Calu3 (cell line): ENCODE results near the gene PPARA. TPM values are rescaled to one million over a fixed set of nuclear protein-coding genes. Genes with fewer than 3 reads are reported as not detected.

Experiments
- BruUV-seq: library from RNA; stranded (reverse); fragments of 400-500 nt; replicated peaks from 2 replicates; lab custom pipeline; 2021; lab: Mats Ljungman, UMichigan
- CTCF ChIA-PET: fragments of 300-600 bp; sonication (Branson Sonifier 250); formaldehyde crosslinking; loops from one replicate; lab custom pipeline; 2022; ENCODE audit warnings: antibody characterized with exemption; lab: Charles Lee
- DNase-seq: peaks from one replicate; pipeline ENCODE4 v3.0.0; 2022
- H3K27ac Mint-ChIP-seq: one replicate; pipeline ENCODE4 v1.8.0; 2022; ENCODE audit warnings: mixed read lengths; ENCODE audit not compliant: unreplicated experiment
- H3K27me3 Mint-ChIP-seq: one replicate; pipeline ENCODE4 v1.8.0; 2022; ENCODE audit warnings: mixed read lengths; ENCODE audit not compliant: unreplicated experiment
- H3K36me3 Mint-ChIP-seq: one replicate; pipeline ENCODE4 v1.8.0; 2022; ENCODE audit warnings: mild to moderate bottlenecking, moderate library complexity, mixed read lengths; ENCODE audit not compliant: insufficient read depth, unreplicated experiment
- H3K4me1 Mint-ChIP-seq: one replicate; pipeline ENCODE4 v1.8.0; 2022; ENCODE audit warnings: mild to moderate bottlenecking, low read depth, mixed read lengths; ENCODE audit not compliant: unreplicated experiment
- H3K4me3 Mint-ChIP-seq: one replicate; pipeline ENCODE4 v1.8.0; 2022; ENCODE audit warnings: mild to moderate bottlenecking, low read depth, moderate library complexity, mixed read lengths; ENCODE audit not compliant: unreplicated experiment
- H3K9me3 Mint-ChIP-seq: one replicate; pipeline ENCODE4 v1.8.0; 2022; ENCODE audit warnings: low read depth, mixed read lengths; ENCODE audit not compliant: unreplicated experiment
- intact Hi-C: fragments of 100-400 bp; cut with micrococcal nuclease; formaldehyde crosslinking; loops from one replicate; pipeline ENCODE4 v1.10.0; 2022; ENCODE audit not compliant: unreplicated experiment
- total RNA-seq: library from RNA; stranded (reverse); gene quantifications from 2 replicates; pipeline ENCODE4 v1.2.3, GENCODE V29; 2022
- TF ChIP-seq, protein P1 (sequence below): fragments of 200-600 bp; IDR thresholded peaks from one replicate; pipeline ENCODE4 v1.8.0; 2022; ENCODE audit warnings: antibody characterized with exemption; ENCODE audit not compliant: unreplicated experiment

PPARA gene
- total RNA-seq, 1 experiment from 2014 or later = 22.7 TPM

DNA sequence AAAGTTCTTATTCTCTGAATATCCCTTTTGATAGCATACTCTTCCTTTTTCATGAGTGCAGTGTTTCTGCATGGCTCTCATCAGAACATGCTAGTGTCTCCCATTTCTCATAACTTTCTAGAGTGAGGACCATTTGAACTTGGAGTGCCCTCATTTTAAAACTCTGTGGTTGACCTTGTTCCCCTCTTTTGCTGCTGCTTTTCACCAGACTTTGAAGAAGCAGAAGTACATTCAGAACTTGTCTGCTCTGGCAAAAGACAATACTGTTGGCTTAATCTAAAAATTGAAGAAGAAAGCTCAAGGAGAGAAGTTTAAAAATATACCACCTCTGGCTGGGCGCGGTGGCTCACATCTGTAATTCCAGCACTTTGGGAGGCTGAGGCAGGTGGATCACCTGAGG, 35.0 kb downstream of the PPARA start:
- TF ChIP-seq, protein P1, sequence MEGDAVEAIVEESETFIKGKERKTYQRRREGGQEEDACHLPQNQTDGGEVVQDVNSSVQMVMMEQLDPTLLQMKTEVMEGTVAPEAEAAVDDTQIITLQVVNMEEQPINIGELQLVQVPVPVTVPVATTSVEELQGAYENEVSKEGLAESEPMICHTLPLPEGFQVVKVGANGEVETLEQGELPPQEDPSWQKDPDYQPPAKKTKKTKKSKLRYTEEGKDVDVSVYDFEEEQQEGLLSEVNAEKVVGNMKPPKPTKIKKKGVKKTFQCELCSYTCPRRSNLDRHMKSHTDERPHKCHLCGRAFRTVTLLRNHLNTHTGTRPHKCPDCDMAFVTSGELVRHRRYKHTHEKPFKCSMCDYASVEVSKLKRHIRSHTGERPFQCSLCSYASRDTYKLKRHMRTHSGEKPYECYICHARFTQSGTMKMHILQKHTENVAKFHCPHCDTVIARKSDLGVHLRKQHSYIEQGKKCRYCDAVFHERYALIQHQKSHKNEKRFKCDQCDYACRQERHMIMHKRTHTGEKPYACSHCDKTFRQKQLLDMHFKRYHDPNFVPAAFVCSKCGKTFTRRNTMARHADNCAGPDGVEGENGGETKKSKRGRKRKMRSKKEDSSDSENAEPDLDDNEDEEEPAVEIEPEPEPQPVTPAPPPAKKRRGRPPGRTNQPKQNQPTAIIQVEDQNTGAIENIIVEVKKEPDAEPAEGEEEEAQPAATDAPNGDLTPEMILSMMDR = no peak
- Mint-ChIP-seq H3K27me3 (no peaks in the 10 kb centered on the region), H3K36me3 (peaks cover 14% of the 10 kb centered on the region), H3K27ac (no peak overlapping the region), H3K9me3 (peaks cover 14% of the 10 kb centered on the region), H3K4me3 (no peak overlapping the region), H3K4me1 (peaks cover 24% of the 10 kb centered on the region)
- intact Hi-C loops = no loop called here
- no TSS peak for BruUV-seq
- DNase-seq = no peak
- CTCF ChIA-PET = no interaction called here

DNA sequence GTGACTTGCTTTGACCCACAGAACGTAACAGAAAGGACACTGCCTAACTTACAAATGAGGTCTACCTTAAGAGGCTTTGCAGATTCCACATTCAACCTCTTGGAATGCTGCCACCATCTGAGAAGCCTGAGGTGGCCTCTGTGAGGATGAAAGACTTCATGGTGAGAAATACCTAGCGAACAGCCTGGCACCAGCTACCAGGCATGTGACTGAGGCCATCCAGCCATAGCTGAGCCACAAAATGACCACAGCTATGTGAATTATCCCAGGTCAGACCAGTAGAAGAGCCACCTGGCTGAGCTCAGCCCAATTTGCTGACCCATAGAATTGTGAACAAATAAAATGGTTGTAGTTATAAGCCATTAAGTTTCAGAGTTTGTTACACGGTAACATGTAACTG, 37.5 kb downstream of the PPARA start:
- TF ChIP-seq, protein P1 = no peak
- DNase-seq = peak; percentile 50
- peaks cover 24% of the 10 kb centered on the region for H3K4me1 Mint-ChIP-seq
- CTCF ChIA-PET = no interaction called here
- no peaks in the 10 kb centered on the region for H3K27me3 Mint-ChIP-seq
- peak overlapping the region; percentile 18 for H3K27ac Mint-ChIP-seq
- BruUV-seq = no TSS peak
- no peak overlapping the region for H3K4me3 Mint-ChIP-seq
- intact Hi-C loops = no loop called here
- H3K36me3 Mint-ChIP-seq = peaks cover 14% of the 10 kb centered on the region
- H3K9me3 Mint-ChIP-seq = peaks cover 3% of the 10 kb centered on the region

DNA sequence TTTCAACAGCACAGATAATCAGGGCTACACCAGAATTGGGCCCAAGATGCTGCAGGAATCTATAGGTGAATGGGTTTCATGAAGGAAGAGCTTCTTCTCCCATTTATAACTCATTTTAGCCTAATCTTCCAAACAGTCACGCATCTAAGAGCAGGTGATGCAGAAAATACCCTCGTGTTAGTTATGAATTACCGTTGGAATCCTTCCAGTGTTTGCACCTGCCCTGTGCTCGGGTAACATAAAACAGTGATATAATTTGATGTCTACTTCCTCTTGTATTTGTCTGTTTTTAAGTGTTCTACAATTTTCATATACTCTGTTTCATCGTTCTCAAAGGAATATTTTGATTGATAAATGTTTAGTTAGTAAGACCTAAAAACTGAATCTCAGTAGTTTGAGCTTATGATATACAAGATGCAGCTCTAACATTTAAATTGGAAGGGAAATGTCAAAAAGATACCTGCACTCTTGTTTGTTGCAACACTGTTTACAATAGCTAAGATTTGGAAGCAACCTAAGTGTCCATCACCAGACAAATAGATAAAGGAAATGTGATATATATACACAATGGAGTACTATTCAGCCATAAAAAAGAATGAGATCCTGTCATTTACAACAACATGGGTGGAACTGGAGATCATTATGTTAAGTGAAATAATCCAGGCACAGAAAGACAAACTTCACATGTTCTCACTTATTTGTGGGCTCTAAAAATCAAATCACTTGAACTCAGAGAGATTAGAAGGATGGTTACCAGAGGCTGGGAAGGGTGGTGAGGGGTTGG, 42.1 kb downstream of the PPARA start:
- Mint-ChIP-seq H3K27me3 (no peaks in the 10 kb centered on the region), H3K27ac (no peak overlapping the region), H3K4me3 (no peak overlapping the region), H3K9me3 (no peaks in the 10 kb centered on the region), H3K4me1 (peaks cover 35% of the 10 kb centered on the region), H3K36me3 (peaks cover 4% of the 10 kb centered on the region)
- intact Hi-C loops = loop anchor here (10.0 kb wide), 1 partner anchor 62 kb away; the partner anchor contains the start of gene CDPF1
- no peak for DNase-seq
- TF ChIP-seq, protein P1 = no peak
- CTCF ChIA-PET = no interaction called here
- BruUV-seq = no TSS peak

DNA sequence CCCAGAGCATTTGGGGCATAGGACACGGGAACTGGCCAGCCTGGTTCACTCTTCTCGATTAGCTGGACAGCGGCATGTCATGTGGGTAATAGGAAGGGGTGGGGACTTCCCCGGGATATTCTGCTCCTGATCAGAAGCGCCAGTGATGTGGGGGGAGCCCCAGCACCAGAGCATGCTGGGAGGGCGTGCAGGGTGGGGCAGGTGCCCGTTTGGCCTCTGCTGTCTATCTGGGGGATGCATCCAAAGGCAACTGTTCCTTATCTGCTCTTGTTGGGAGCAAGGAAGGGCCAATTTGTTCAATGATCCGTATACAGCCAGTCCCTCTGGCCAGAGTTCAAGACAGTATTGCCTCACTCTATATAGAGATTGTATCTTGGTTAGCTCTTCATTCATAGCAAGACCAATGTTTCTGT, 43.6 kb downstream of the PPARA start:
- intact Hi-C loops = loop anchor here (10.0 kb wide), 1 partner anchor 61 kb away; the partner anchor contains the start of gene CDPF1
- DNase-seq = no peak
- H3K9me3 Mint-ChIP-seq = no peaks in the 10 kb centered on the region
- no peak overlapping the region for H3K27ac Mint-ChIP-seq
- CTCF ChIA-PET = no interaction called here
- H3K27me3 Mint-ChIP-seq = no peaks in the 10 kb centered on the region
- H3K4me1 Mint-ChIP-seq = peaks cover 20% of the 10 kb centered on the region
- BruUV-seq = no TSS peak
- H3K36me3 Mint-ChIP-seq = peaks cover 7% of the 10 kb centered on the region
- no peak overlapping the region for H3K4me3 Mint-ChIP-seq
- TF ChIP-seq, protein P1 = no peak
